ENCODE data around the gene SRGAP3.

DNA sequence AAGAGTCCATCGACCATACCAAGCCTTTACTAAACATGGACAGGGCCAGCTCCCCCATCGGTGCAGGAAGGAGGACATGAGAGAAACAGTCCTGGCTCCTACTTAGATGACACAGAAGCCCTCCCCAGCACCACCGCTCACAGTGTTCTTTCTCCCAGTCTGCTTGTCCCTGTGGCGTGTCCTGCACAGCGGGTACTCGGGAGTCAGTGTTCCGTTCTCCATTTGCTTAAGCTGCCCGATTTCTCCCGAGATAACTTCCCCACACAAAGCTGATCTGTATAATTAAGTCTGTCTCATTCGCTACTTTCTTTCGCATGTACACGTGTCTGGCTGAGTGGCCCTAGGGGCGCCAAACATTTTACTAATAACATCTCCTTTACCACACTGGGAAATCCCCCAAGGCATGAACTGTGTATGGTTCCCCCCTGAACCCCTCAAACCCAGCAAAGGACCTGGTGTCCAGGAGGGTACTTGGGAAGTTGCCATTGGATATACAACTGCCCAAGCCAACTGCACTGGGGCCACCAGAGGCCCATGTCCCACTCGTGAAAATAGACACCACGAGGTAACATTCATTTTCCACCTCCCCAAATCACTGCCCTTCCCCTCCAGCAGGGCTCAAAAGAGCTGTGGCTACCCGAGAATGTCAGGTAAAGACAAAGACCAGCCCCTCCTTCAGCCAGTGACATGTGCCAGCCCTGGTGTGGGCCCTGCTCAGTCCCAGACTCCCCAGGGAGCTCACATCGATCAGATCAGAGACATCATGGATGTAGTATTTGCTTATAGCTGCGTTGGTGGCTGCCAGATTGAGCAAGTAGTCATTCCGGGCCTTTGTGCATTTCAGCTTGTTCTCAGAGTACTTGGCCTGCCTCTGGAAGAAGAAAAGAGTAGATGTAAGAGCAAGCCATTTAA, 189.7 kb downstream of the SRGAP3 start:
- TF ChIP-seq, protein P1, sequence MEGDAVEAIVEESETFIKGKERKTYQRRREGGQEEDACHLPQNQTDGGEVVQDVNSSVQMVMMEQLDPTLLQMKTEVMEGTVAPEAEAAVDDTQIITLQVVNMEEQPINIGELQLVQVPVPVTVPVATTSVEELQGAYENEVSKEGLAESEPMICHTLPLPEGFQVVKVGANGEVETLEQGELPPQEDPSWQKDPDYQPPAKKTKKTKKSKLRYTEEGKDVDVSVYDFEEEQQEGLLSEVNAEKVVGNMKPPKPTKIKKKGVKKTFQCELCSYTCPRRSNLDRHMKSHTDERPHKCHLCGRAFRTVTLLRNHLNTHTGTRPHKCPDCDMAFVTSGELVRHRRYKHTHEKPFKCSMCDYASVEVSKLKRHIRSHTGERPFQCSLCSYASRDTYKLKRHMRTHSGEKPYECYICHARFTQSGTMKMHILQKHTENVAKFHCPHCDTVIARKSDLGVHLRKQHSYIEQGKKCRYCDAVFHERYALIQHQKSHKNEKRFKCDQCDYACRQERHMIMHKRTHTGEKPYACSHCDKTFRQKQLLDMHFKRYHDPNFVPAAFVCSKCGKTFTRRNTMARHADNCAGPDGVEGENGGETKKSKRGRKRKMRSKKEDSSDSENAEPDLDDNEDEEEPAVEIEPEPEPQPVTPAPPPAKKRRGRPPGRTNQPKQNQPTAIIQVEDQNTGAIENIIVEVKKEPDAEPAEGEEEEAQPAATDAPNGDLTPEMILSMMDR (IDR thresholded peaks at IDR 0.05), result no peak
- TF ChIP-seq EP300 (IDR thresholded peaks at IDR 0.05) (no peak), POLR2A (IDR thresholded peaks at IDR 0.05) (no peak)

Measured in gastroesophageal sphincter (tissue), 3 donors.